Chondrocyte (in vitro differentiated cells): ENCODE data around the gene GALNS. TPM values are rescaled to one million over a fixed set of nuclear protein-coding genes. Genes with fewer than 3 reads are reported as not detected.
"Not testable (repeated sequence)": the region's sequence is repeated elsewhere in the genome, so short reads cannot be mapped to it uniquely, and the experiment has no call there.

Source experiments
- DNase-seq: peaks from one replicate; pipeline ENCODE4 v3.0.0; 2021; ENCODE audit warnings: mixed read lengths, low spot score
- H3K27ac Mint-ChIP-seq: one replicate; pipeline ENCODE4 v1.8.0; 2021; ENCODE audit warnings: mild to moderate bottlenecking, moderate library complexity, mixed read lengths; ENCODE audit not compliant: unreplicated experiment
- H3K27me3 Mint-ChIP-seq: 2 replicates; pipeline ENCODE4 v1.8.0; 2021; ENCODE audit warnings: low read depth, mixed read lengths
- H3K36me3 Mint-ChIP-seq: 2 replicates; pipeline ENCODE4 v1.8.0; 2021; ENCODE audit warnings: low read depth, mixed read lengths
- H3K4me1 Mint-ChIP-seq: 2 replicates; pipeline ENCODE4 v1.8.0; 2021; ENCODE audit warnings: low read depth, mild to moderate bottlenecking, mixed read lengths
- H3K4me3 Mint-ChIP-seq: one replicate; pipeline ENCODE4 v1.8.0; 2021; ENCODE audit warnings: mild to moderate bottlenecking, moderate library complexity, mixed read lengths; ENCODE audit not compliant: unreplicated experiment
- H3K9me3 Mint-ChIP-seq: 2 replicates; pipeline ENCODE4 v1.8.0; 2021; ENCODE audit warnings: low read depth, mixed read lengths
- total RNA-seq: library from RNA; stranded (reverse); gene quantifications from 3 replicates; pipeline ENCODE4 v1.2.1, GENCODE V29; 2021
- TF ChIP-seq, protein P1 (sequence below): fragments of 200-600 bp; sonication (generic); IDR thresholded peaks from 2 replicates; pipeline ENCODE4 v1.5.0; 2021; ENCODE audit warnings: antibody characterized with exemption, mild to moderate bottlenecking, moderate library complexity

GALNS gene
- total RNA-seq, 1 donor from 2014 or later = 34.1 TPM

DNA sequence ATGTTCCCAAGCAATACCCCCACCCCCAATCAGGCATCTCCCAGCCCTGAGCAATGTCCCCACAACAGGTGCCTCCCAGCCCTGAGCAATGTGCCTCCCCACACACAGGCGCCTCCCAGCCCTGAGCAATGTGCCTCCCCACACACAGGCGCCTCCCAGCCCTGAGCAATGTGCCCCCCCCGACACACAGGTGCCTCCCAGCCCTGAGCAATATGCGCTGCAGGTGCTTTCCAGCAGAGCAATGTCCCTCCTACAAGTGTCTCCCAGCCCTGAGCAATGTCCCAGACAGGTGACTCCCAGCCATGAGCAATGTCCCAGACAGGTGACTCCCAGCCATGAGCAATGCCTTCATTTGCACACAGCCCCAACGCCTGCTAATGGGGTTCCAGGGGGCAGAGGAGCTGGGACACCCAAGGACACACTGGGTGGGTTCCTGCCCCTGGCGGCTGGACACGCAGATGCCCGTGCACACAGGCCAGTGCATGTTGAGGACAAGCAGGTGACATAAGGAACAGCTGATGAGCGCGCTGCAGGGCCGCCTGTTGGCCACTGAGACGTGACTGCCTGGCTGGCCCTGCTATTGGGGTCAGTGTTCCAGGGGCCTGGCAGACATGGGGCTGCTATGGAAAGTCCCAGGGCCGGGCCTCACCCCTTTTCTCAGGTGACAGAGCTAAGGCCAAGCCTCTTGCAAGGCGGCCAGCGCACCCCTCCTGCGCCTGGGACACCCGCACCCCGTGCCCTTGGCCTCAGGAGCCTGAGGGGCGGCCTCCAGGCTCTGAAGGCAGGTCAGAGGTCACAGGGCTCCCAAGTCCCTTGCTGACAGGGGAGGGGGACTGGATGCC is 36.6 kb upstream of the GALNS start:
- Mint-ChIP-seq H3K27me3 (peaks cover 13% of the 10 kb centered on the region), H3K4me3 (no peak overlapping the region), H3K27ac (no peak overlapping the region), H3K36me3 (no peaks in the 10 kb centered on the region), H3K4me1 (peaks cover 3% of the 10 kb centered on the region), H3K9me3 (no peaks in the 10 kb centered on the region)
- no peak for DNase-seq
- TF ChIP-seq, protein P1, sequence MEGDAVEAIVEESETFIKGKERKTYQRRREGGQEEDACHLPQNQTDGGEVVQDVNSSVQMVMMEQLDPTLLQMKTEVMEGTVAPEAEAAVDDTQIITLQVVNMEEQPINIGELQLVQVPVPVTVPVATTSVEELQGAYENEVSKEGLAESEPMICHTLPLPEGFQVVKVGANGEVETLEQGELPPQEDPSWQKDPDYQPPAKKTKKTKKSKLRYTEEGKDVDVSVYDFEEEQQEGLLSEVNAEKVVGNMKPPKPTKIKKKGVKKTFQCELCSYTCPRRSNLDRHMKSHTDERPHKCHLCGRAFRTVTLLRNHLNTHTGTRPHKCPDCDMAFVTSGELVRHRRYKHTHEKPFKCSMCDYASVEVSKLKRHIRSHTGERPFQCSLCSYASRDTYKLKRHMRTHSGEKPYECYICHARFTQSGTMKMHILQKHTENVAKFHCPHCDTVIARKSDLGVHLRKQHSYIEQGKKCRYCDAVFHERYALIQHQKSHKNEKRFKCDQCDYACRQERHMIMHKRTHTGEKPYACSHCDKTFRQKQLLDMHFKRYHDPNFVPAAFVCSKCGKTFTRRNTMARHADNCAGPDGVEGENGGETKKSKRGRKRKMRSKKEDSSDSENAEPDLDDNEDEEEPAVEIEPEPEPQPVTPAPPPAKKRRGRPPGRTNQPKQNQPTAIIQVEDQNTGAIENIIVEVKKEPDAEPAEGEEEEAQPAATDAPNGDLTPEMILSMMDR = no peak

DNA sequence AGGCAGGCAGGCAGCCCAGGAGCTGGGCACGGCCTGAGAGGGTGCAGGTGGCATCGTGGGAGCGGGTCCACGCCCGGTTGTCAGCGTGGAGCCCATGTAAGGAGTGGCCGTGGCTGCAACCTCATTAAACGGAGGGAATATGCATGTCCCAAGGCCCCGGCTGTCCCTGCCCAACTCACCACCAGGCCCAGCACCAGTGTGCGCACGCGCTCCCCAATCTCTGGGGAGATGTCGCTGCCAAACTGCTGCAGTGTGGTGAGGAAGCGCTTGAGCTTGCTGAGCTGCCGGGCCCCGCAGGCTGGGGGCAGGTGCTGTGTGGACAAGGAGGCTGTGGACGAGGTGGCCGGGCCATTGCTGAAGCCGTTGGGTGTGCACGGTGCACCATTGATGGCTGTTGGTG is 35.3 kb upstream of the GALNS start:
- Mint-ChIP-seq H3K4me1 (no peaks in the 10 kb centered on the region), H3K36me3 (no peaks in the 10 kb centered on the region), H3K9me3 (no peaks in the 10 kb centered on the region), H3K27ac (no peak overlapping the region), H3K27me3 (peaks cover 13% of the 10 kb centered on the region), H3K4me3 (no peak overlapping the region)
- TF ChIP-seq, protein P1 = no peak
- DNase-seq = no peak

DNA sequence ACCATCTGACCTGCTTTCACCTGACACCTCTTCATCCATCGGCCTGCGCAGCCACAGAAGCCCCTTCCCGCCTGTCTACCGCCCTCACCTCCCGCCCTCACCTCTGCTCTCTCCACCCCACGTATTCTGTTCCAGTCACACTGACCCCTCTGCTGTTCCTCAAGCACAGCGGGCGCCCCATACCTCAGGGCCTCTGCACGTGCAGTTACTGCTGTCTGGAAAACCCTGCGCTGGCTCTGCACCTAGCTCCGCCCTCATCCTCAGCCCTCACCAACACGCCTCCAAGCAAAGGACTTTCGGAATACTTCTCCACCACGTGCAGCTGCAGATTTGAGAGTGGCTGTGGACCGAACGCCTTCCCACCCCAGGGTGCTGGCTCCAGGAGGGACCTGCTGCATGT is 34.3 kb upstream of the GALNS start:
- TF ChIP-seq, protein P1 = no peak
- peaks cover 13% of the 10 kb centered on the region for H3K27me3 Mint-ChIP-seq
- H3K4me3 Mint-ChIP-seq = no peak overlapping the region
- DNase-seq = no peak
- no peaks in the 10 kb centered on the region for H3K36me3 Mint-ChIP-seq
- H3K4me1 Mint-ChIP-seq = no peaks in the 10 kb centered on the region
- no peaks in the 10 kb centered on the region for H3K9me3 Mint-ChIP-seq
- H3K27ac Mint-ChIP-seq = no peak overlapping the region

DNA sequence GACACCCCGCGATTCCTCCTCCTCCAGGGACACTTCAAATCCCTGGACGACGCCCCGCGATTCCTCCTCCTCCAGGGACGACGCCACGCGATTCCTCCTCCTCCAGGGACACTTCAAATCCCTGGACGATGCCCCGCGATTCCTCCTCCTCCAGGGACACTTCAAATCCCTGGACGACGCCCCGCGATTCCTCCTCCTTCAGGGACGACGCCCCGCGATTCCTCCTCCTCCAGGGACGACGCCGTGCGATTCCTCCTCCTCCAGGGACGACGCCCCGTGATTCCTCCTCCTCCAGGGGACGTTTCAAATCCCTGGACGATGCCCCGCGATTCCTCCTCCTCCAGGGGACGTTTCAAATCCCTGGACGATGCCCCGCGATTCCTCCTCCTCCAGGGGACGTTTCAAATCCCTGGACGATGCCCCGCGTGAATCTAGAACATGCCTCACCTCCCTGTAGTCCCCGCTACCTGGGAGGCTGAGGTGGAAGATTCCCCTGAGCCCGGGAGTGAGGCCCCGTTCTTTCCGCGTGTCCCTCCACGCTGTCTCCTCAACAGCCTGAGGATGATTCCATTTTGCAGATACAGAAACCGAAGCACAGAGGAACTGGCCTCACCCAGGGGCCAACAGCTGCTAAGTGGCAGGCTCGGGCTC is 33.1 kb upstream of the GALNS start:
- H3K4me1 Mint-ChIP-seq, H3K27ac Mint-ChIP-seq: not testable (repeated sequence)

DNA sequence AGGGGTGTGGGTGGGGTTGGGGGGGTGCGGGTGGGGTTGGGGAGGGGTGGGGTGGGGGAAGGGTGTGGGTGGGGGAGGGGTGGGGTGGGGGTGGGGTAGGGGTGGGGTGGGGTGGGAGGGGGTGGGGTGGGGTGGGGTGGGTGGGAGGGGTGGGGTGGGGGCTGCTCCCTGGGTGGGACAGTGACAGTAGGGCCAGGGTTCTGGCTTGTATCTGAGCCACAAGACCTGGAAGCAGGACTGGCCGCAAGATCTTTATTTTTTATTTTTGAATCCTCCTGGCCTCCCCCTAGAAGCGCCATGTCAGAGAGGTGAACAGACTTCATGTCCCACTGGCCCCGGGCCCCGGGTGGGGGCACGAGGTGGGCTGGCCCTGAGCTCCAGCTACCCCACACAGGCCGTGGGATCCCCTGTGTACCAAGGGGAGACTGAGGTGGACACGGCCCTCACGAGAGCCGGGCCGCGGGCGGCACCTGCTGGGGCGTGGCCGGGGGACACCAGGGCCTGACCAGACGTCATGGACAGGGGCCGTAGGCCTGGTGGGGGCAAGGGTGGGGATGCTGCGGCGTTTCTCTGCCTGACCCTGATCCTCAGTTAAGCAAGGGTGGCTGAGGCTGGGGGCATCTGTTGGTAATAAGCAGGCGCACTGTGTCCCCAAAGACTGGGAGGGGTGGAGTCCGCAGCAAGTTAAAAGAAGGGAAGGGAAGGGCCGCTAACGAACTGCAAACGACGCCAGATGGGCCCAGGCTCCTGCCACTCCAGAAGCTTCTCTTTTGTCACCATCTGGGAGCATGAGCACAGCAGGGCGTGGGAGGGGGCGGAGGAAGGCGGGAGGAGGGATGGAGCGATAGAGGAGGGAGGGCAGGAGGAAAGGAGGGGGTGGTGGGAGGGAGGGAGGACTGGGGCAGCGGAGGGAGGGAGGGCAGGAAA is 32.0 kb upstream of the GALNS start:
- DNase-seq = no peak
- Mint-ChIP-seq H3K36me3 (no peaks in the 10 kb centered on the region), H3K27me3 (peaks cover 13% of the 10 kb centered on the region), H3K4me3 (no peak overlapping the region), H3K4me1 (no peaks in the 10 kb centered on the region), H3K27ac (no peak overlapping the region), H3K9me3 (no peaks in the 10 kb centered on the region)
- TF ChIP-seq, protein P1 = no peak

More for the DNA sequence above, 33.1 kb upstream of the GALNS start:
- not testable (repeated sequence) for H3K4me3 Mint-ChIP-seq, DNase-seq, H3K9me3 Mint-ChIP-seq, H3K36me3 Mint-ChIP-seq
- H3K27me3 Mint-ChIP-seq = peaks cover 13% of the 10 kb centered on the region
